Liver (tissue), 9 donors: Measurements from ENCODE around the gene MSI2. TPM values are rescaled to one million over a fixed set of nuclear protein-coding genes. Genes with fewer than 3 reads are reported as not detected.

ENCODE experiments used
- DNase-seq: peaks from one replicate; pipeline ENCODE4 v3.0.0-alpha.2; 2017; ENCODE audit warnings: low spot score
- H3K27ac ChIP-seq, 2 donors: one replicate each; pipeline ENCODE4 v1.7.0; 2013; ENCODE audit warnings: inconsistent platforms in 2 of 2, low read length in 2 of 2, control low read depth in 1 of 2, low read depth in 1 of 2, mild to moderate bottlenecking in 1 of 2
- H3K27me3 ChIP-seq, 4 donors: one replicate each; pipeline versions ENCODE4 v1.6.1 to v1.7.0; 2013; ENCODE audit warnings: low read length in 3 of 4, inconsistent platforms in 1 of 4, mild to moderate bottlenecking in 1 of 4, moderate library complexity in 1 of 4; ENCODE audit not compliant: control insufficient read depth in 4 of 4, insufficient read depth in 4 of 4
- H3K36me3 ChIP-seq, 4 donors: one replicate each; pipeline versions ENCODE4 v1.6.1 to v1.7.0; 2013; ENCODE audit warnings: low read length in 3 of 4, mild to moderate bottlenecking in 3 of 4, low read depth in 1 of 4, moderate library complexity in 1 of 4; ENCODE audit not compliant: control insufficient read depth in 4 of 4, insufficient read depth in 3 of 4
- H3K4me1 ChIP-seq, 4 donors: one replicate each; pipeline versions ENCODE4 v1.6.1 to v1.7.0; 2013; ENCODE audit warnings: low read length in 3 of 4, mild to moderate bottlenecking in 3 of 4, moderate library complexity in 1 of 4; ENCODE audit not compliant: control insufficient read depth in 4 of 4, insufficient read depth in 4 of 4
- H3K4me3 ChIP-seq, 3 donors: one replicate each; pipeline versions ENCODE4 v1.6.1 to v1.7.0; 2013; ENCODE audit warnings: low read length in 3 of 3, control low read depth in 1 of 3, low read depth in 1 of 3, mild to moderate bottlenecking in 1 of 3
- H3K9ac ChIP-seq, 2 donors: one replicate each; pipeline ENCODE4 v1.7.0; 2013; ENCODE audit warnings: low read length in 2 of 2, mild to moderate bottlenecking in 2 of 2, moderate library complexity in 2 of 2, control low read depth in 1 of 2, low read depth in 1 of 2
- H3K9me3 ChIP-seq, 4 donors: one replicate each; pipeline versions ENCODE4 v1.6.1 to v1.7.0; 2013; ENCODE audit warnings: low read length in 3 of 4; ENCODE audit not compliant: control insufficient read depth in 4 of 4
- ATF3 ChIP-seq: IDR thresholded peaks from 2 replicates; pipeline ENCODE4 v1.6.1; 2016; ENCODE audit warnings: antibody characterized with exemption
- CTCF ChIP-seq: fragments of 150-350 bp; IDR thresholded peaks from 2 replicates; pipeline ENCODE4 v1.5.1; 2017; ENCODE audit warnings: improper control_type of control experiment, low read depth, low read length; ENCODE audit not compliant: missing input control
- FOXA1 ChIP-seq: IDR thresholded peaks from 2 replicates; pipeline ENCODE4 v1.6.1; 2016; ENCODE audit warnings: antibody characterized with exemption
- FOXA2 ChIP-seq: IDR thresholded peaks from 2 replicates; pipeline ENCODE4 v1.6.1; 2016; ENCODE audit warnings: antibody characterized with exemption
- HNF4A ChIP-seq, 2 donors: conservative IDR thresholded peaks; 2 replicates each; pipeline ENCODE4 v1.6.1; 2016; ENCODE audit warnings: antibody characterized with exemption in 2 of 2, mild to moderate bottlenecking in 2 of 2
- HNF4G ChIP-seq: IDR thresholded peaks from 2 replicates; pipeline ENCODE4 v1.6.1; 2016; ENCODE audit warnings: antibody characterized with exemption
- JUND ChIP-seq, 2 donors: IDR thresholded peaks; 2 replicates each; pipeline ENCODE4 v1.6.1; 2016; ENCODE audit warnings: antibody characterized with exemption in 2 of 2
- REST ChIP-seq: IDR thresholded peaks from 2 replicates; pipeline ENCODE4 v1.6.1; 2016; ENCODE audit warnings: antibody characterized with exemption, mild to moderate bottlenecking
- RXRA ChIP-seq, 2 donors: IDR thresholded peaks; 2 replicates each; pipeline ENCODE4 v1.6.1; 2017 to 2018; ENCODE audit warnings: antibody characterized with exemption in 2 of 2, mild to moderate bottlenecking in 1 of 2
- TAF1 ChIP-seq: conservative IDR thresholded peaks from 2 replicates; pipeline ENCODE4 v1.6.1; 2016; ENCODE audit warnings: antibody characterized with exemption, mild to moderate bottlenecking
- YY1 ChIP-seq: IDR thresholded peaks from 2 replicates; pipeline ENCODE4 v1.6.1; 2016; ENCODE audit warnings: antibody characterized with exemption, mild to moderate bottlenecking
- WGBS: extraction: QIAGEN DNeasy Blood & Tissue Kit; methylation state at CpG from one replicate; pipeline ENCODE4 v1.1.7; 2013; 5-methylcytosine and 5-hydroxymethylcytosine counted together
- polyA plus RNA-seq, 2 donors: library from polyadenylated mRNA; stranded (reverse) in 1 of 2; unstranded in 1 of 2; fragments of 200-250 nt in 1 of 2; fragments of >200 nt in 1 of 2; fragmentation: Nextera tagmentation in 1 of 2; extraction: Ambion mirVana in 1 of 2; gene quantifications; one replicate each; pipeline versions ENCODE4 v1.2.1 to v1.2.3, GENCODE V29; 2013 to 2015
- total RNA-seq, 2 donors: library from RNA; depleted of rRNA; stranded (reverse); fragments of >200 nt; gene quantifications; one replicate each; pipeline ENCODE4 v1.2.3, GENCODE V29; 2014
- donor health status: healthy.
- donor health status: healthy.
- donor health status: healthy.
- donor health status: healthy.
- donor health status: healthy.

MSI2 gene
- total and polyA plus RNA-seq, 4 donors, result 5.7 to 15.6 (median 9.2) TPM

- no peak for DNase-seq
These were observed 125.2 kb downstream of the MSI2 start for GRCh38 chr17:57381498-57381897.

GRCh38 chr17:57384219-57384618, 127.9 kb downstream of the MSI2 start:
- DNase-seq, result no peak
- H3K9me3 ChIP-seq, result peaks cover 0 to 8% (median 4%) of the 10 kb centered on the region in 4 donors
- no peak overlapping the region for H3K4me3 ChIP-seq
- no peaks in the 10 kb centered on the region for H3K27me3 ChIP-seq
- H3K4me1 ChIP-seq, result peaks cover 0 to 2% (median 0%) of the 10 kb centered on the region in 4 donors
- no peak overlapping the region for H3K27ac ChIP-seq
- no peaks in the 10 kb centered on the region for H3K36me3 ChIP-seq
- 98% methylated on average over 1 of the region's 1 CpG for WGBS
- no peak for TF ChIP-seq FOXA1
- no peak for TF ChIP-seq YY1
- TF ChIP-seq ATF3, result no peak
- TF ChIP-seq TAF1, result no peak
- TF ChIP-seq HNF4A (conservative IDR thresholded peaks at IDR 0.05), result no peak
- TF ChIP-seq FOXA2, result no peak
- TF ChIP-seq JUND (IDR thresholded peaks at IDR 0.05), result no peak
- TF ChIP-seq RXRA (IDR thresholded peaks at IDR 0.05), result no peak
- no peak for TF ChIP-seq HNF4G
- TF ChIP-seq REST, result no peak
- no peak overlapping the region for H3K9ac ChIP-seq

More at GRCh38 chr17:57381498-57381897, 125.2 kb downstream of the MSI2 start:
- H3K4me1 ChIP-seq, result peaks cover 2 to 13% (median 9%) of the 10 kb centered on the region in 4 donors
- no peaks in the 10 kb centered on the region for H3K27me3 ChIP-seq
- no peak overlapping the region for H3K4me3 ChIP-seq
- H3K9ac ChIP-seq, result no peak overlapping the region
- no peaks in the 10 kb centered on the region for H3K36me3 ChIP-seq
- H3K9me3 ChIP-seq, result peaks cover 0 to 6% (median 3%) of the 10 kb centered on the region in 4 donors
- TF ChIP-seq REST, result no peak
- no peak for TF ChIP-seq TAF1
- TF ChIP-seq HNF4A (conservative IDR thresholded peaks at IDR 0.05), result no peak
- no peak for TF ChIP-seq CTCF
- H3K27ac ChIP-seq, result no peak overlapping the region
- whole genome bisulfite sequencing, result 95% methylated on average over 4 of the region's 4 CpGs
